A549 treated with AZD2906 at 1 μM for 4 hours (cell line): ENCODE results near the gene ERG28. TPM values are rescaled to one million over a fixed set of nuclear protein-coding genes. Genes with fewer than 3 reads are reported as not detected.

Source experiments
- total RNA-seq: library from RNA; stranded (reverse); fragments of 200-300 nt; extraction: Qiagen RNA extraction; gene quantifications from 5 replicates; pipeline ENCODE4 v1.2.3, GENCODE V29; 2022

ERG28 gene
- 13.1 to 16.6 TPM (median 15.5 TPM) in 5 replicates for total RNA-seq

GRCh38 chr14:75660630-75661498, at the start of gene ERG28, which contains the start of gene TTLL5:
Gene ERG28 (minus strand): TSS chr14:75660876. CDS start chr14:75657502, 3,374 bp downstream.
Gene TTLL5 (plus strand): TSS chr14:75661246. CDS start chr14:75663150, 1,904 bp downstream.

Other genes with a start within 250 kb of the ERG28 start
- gene JDP2, start 232.9 kb downstream of the ERG28 start, total RNA-seq: 25.2 to 41.7 TPM (median 34.5 TPM) in 5 replicates
- gene BATF, start 138.4 kb downstream of the ERG28 start, total RNA-seq: 0.11 TPM in 1 of 5 replicates, not detected in the others
- gene FLVCR2, start 82.3 kb downstream of the ERG28 start, total RNA-seq: 14.0 to 16.0 TPM (median 14.8 TPM) in 5 replicates
- gene TTLL5, start 370 bp upstream of the ERG28 start, total RNA-seq: 10.8 to 14.1 TPM (median 12.0 TPM) in 5 replicates